Activated T-helper 2 cell treated with anti-CD3 and anti-CD28 coated beads, Interferon-gamma antibody, Interleukin-2, Interleukin-4, amounts not matched to agents 10 μg/mL and 5 μg/mL and 100 μg/mL, durations not matched to agents 14 hours and 24 hours and 36 hours (primary cell): ENCODE measurements around the gene MSH4. TPM values are rescaled to one million over a fixed set of nuclear protein-coding genes. Genes with fewer than 3 reads are reported as not detected.
"Not testable (repeated sequence)": the region's sequence is repeated elsewhere in the genome, so short reads cannot be mapped to it uniquely, and the experiment has no call there.

Experiments
- DNase-seq: peaks from one replicate; pipeline ENCODE4 v3.0.0; 2021; ENCODE audit warnings: low spot score
- H3K27ac Mint-ChIP-seq: one replicate; pipeline ENCODE4 v1.8.0; 2021; ENCODE audit warnings: mixed read lengths
- H3K27me3 Mint-ChIP-seq: one replicate; pipeline ENCODE4 v1.8.0; 2021; ENCODE audit warnings: low read depth, mixed read lengths
- H3K36me3 Mint-ChIP-seq: one replicate; pipeline ENCODE4 v1.8.0; 2021; ENCODE audit warnings: low read depth, mixed read lengths
- H3K4me1 Mint-ChIP-seq: one replicate; pipeline ENCODE4 v1.8.0; 2021; ENCODE audit warnings: low read depth, mixed read lengths
- H3K4me3 Mint-ChIP-seq: one replicate; pipeline ENCODE4 v1.8.0; 2021; ENCODE audit warnings: low read depth, mild to moderate bottlenecking, moderate library complexity, mixed read lengths
- H3K9me3 Mint-ChIP-seq: one replicate; pipeline ENCODE4 v1.8.0; 2021; ENCODE audit warnings: mixed read lengths
- intact Hi-C: fragments of 100-400 bp; cut with micrococcal nuclease; formaldehyde crosslinking; loops from one replicate; pipeline ENCODE4 v1.15.1; 2023
- total RNA-seq: library from RNA; stranded (reverse); gene quantifications from 2 replicates; pipeline ENCODE4 v1.2.3, GENCODE V29; 2022

Gene MSH4
- total RNA-seq, 1 donor from 2014 or later, result 0.62 TPM

- Mint-ChIP-seq H3K27me3 (no peaks in the 10 kb centered on the region), H3K27ac (no peak overlapping the region), H3K9me3 (no peaks in the 10 kb centered on the region), H3K4me1 (no peaks in the 10 kb centered on the region), H3K4me3 (no peak overlapping the region), H3K36me3 (no peaks in the 10 kb centered on the region)
- no peak for DNase-seq
- intact Hi-C loops, result no loop called here
Observed at GRCh38 chr1:75808921-75809320, 12.2 kb downstream of the MSH4 start.

DNA sequence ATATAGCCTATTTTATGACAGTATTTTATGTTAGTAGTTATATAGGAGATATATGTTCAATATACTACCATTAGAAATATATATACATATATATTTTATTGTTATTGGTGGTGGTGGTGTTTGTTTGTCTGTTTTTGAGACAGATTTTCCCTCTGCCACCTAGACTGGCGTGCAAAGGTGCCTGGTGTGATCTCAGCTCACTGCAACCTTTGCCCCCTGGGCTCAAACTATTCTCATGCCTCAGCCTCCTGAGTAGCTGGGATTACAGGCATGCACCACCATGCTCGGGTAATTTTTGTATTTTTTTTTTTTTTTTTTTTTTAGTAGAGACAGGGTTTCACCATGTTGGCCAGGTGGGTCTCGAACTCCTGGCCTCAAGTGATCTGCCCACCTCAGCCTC is 13.4 kb downstream of the MSH4 start:
- H3K9me3 Mint-ChIP-seq, H3K4me1 Mint-ChIP-seq, intact Hi-C loops, H3K27ac Mint-ChIP-seq, H3K27me3 Mint-ChIP-seq, H3K36me3 Mint-ChIP-seq, H3K4me3 Mint-ChIP-seq, DNase-seq: not testable (repeated sequence)

DNA sequence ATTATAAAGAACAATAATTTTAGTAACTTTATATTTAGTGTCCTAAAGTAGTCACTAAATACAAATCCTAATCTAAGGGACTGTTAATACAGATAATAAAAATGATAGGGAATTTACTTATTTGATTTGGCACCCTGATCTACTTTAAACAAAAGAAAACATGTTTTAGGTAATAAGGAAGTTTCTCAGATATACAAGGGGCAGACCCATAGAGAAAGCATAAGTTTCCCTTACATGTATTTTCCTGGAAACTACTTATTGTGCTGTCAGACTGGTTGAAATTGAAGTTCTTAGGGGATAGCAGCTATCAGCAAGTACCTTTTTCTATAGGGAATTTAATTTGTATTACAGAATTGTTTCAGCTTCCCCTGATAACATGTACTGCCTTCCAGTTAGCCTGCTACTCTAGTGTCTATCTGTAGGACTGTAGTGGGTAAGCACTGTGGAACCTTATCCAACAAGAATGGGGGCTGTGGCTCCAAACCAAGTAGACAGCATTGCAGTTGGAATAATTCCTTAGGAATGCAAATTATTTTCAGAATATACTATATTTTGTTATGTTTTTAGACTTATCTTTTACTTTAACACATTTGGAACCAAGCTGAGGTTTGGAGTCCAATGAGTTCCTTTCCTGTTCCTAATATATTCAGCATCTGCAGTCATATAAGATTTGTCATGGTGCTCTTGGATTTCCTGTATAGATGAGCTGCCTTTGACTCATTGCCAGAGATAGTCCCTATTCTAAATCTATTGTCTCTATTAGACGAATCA is 14.7 kb downstream of the MSH4 start:
- Mint-ChIP-seq H3K9me3 (no peaks in the 10 kb centered on the region), H3K36me3 (no peaks in the 10 kb centered on the region), H3K4me3 (no peak overlapping the region), H3K27me3 (no peaks in the 10 kb centered on the region), H3K27ac (no peak overlapping the region), H3K4me1 (no peaks in the 10 kb centered on the region)
- intact Hi-C loops, result no loop called here
- no peak for DNase-seq

GRCh38 chr1:75812065-75812464 is 15.4 kb downstream of the MSH4 start:
- H3K4me3 Mint-ChIP-seq, result no peak overlapping the region
- H3K27me3 Mint-ChIP-seq, result no peaks in the 10 kb centered on the region
- no peak overlapping the region for H3K27ac Mint-ChIP-seq
- no peaks in the 10 kb centered on the region for H3K4me1 Mint-ChIP-seq
- no peak for DNase-seq
- H3K36me3 Mint-ChIP-seq, result no peaks in the 10 kb centered on the region
- no peaks in the 10 kb centered on the region for H3K9me3 Mint-ChIP-seq
- intact Hi-C loops, result no loop called here

DNA sequence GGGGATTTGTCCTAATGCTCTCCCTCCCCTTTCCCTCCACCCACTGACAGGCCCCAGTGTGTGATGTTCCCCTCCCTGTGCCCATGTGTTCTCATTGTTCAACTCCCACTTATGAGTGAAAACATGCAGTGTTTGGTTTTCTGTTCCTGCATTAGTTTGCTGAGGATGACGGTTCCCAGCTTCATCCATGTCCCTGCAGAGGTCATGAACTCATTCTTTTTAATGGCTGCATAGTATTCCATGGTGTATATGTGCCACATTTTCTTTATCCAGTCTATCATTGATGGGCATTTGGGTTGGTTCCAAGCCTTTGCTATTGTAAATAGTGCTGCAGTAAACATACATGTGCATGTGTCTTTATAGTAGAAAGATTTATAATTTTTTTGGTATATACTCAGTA is 26.9 kb downstream of the MSH4 start:
- H3K27ac Mint-ChIP-seq, H3K27me3 Mint-ChIP-seq, H3K4me3 Mint-ChIP-seq, H3K36me3 Mint-ChIP-seq, intact Hi-C loops, H3K4me1 Mint-ChIP-seq, DNase-seq: not testable (repeated sequence)
- peaks cover 10% of the 10 kb centered on the region for H3K9me3 Mint-ChIP-seq

DNA sequence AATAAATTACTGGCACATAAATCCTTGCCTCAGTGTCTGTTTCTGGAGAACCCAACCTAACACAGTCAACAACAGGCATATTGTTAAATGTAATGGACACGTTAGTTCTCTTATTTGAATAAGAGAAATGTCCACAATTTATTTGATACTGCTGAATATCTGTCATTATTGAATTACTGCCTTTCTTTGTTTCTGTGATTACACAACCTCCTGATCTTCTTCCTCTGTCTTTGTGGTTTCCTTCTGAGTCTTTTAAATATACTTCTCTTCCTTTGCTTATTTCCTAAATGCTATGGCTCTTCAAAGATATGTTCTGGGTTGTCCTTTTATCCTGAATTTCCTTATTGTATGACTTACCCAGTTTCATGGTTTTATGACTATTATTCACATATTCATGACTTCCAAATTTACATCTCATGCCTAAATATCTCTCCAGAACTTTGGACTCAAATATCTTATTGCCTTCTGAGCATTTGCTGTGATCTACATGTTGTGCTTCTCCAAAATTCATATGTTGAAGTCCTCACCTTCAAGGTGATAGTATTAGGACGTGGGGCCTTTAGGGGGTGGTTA is 39.9 kb downstream of the MSH4 start:
- no peak for DNase-seq
- H3K4me3 Mint-ChIP-seq, result no peak overlapping the region
- intact Hi-C loops, result no loop called here
- H3K9me3 Mint-ChIP-seq, result peaks cover 6% of the 10 kb centered on the region
- H3K36me3 Mint-ChIP-seq, result no peaks in the 10 kb centered on the region
- no peaks in the 10 kb centered on the region for H3K27me3 Mint-ChIP-seq
- H3K27ac Mint-ChIP-seq, result no peak overlapping the region
- no peaks in the 10 kb centered on the region for H3K4me1 Mint-ChIP-seq

DNA sequence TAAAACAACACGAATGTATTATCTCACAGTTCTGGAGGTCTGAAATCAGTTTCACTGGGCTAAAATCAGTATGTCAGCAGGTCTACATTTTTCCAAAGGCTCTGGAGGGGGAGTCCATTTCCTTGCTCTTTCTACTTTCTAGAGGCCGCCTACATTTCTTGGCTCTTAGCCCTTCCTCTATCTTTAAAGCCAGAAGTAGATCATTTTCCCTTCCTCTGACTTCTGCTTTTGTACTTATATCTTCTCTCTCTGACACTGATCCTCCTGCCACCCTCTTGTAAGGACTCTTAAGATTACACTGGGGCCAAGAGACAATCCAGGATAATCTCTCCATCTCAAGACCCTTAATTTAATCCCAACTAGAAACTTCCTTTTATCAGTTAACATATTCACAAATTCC is 41.4 kb downstream of the MSH4 start:
- no peak for DNase-seq
- H3K4me1 Mint-ChIP-seq, result no peaks in the 10 kb centered on the region
- no peaks in the 10 kb centered on the region for H3K36me3 Mint-ChIP-seq
- intact Hi-C loops, result no loop called here
- no peak overlapping the region for H3K27ac Mint-ChIP-seq
- no peak overlapping the region for H3K4me3 Mint-ChIP-seq
- H3K9me3 Mint-ChIP-seq, result peaks cover 6% of the 10 kb centered on the region
- no peaks in the 10 kb centered on the region for H3K27me3 Mint-ChIP-seq

- no peaks in the 10 kb centered on the region for H3K27me3 Mint-ChIP-seq
- H3K4me3 Mint-ChIP-seq, result no peak overlapping the region
- intact Hi-C loops, result no loop called here
- no peak for DNase-seq
- H3K9me3 Mint-ChIP-seq, result no peaks in the 10 kb centered on the region
- H3K36me3 Mint-ChIP-seq, result no peaks in the 10 kb centered on the region
- H3K4me1 Mint-ChIP-seq, result no peaks in the 10 kb centered on the region
- no peak overlapping the region for H3K27ac Mint-ChIP-seq
Observed at GRCh38 chr1:75841421-75841820, 44.7 kb downstream of the MSH4 start.

DNA sequence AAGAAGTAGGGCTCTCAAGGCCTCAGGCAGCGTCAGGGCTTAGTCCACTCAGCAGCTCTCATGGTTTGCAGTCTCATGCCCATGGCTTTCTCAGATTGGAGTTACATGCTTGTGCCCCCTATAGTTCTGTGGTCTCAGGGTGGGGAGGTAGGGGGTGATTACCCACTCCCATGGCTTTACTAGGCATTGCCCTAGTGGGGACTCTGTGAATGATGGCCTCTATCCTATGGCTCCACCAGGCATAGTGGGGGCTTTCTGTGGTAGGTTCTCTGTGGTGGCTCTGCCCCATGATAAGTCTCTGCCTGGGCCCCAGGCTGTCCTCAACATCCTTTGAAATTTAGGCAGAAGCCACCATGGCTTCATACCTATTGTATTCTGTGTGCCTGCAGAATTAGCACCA is 48.9 kb downstream of the MSH4 start:
- intact Hi-C loops, result no loop called here

GRCh38 chr1:75855010-75855409 is 58.3 kb downstream of the MSH4 start:
- no peaks in the 10 kb centered on the region for H3K4me1 Mint-ChIP-seq
- H3K27ac Mint-ChIP-seq, result no peak overlapping the region
- DNase-seq, result no peak
- no peaks in the 10 kb centered on the region for H3K36me3 Mint-ChIP-seq
- intact Hi-C loops, result no loop called here
- no peak overlapping the region for H3K4me3 Mint-ChIP-seq
- H3K9me3 Mint-ChIP-seq, result no peaks in the 10 kb centered on the region
- peaks cover 1% of the 10 kb centered on the region for H3K27me3 Mint-ChIP-seq

More for the DNA sequence above, 48.9 kb downstream of the MSH4 start:
- no peak for DNase-seq
- no peak overlapping the region for H3K27ac Mint-ChIP-seq
- no peaks in the 10 kb centered on the region for H3K4me1 Mint-ChIP-seq
- H3K4me3 Mint-ChIP-seq, result no peak overlapping the region
- no peaks in the 10 kb centered on the region for H3K36me3 Mint-ChIP-seq
- no peaks in the 10 kb centered on the region for H3K9me3 Mint-ChIP-seq
- peaks cover 3% of the 10 kb centered on the region for H3K27me3 Mint-ChIP-seq

GRCh38 chr1:75855734-75856133 is 59.1 kb downstream of the MSH4 start:
- H3K27me3 Mint-ChIP-seq, result no peaks in the 10 kb centered on the region
- intact Hi-C loops, result no loop called here
- H3K36me3 Mint-ChIP-seq, result no peaks in the 10 kb centered on the region
- H3K4me1 Mint-ChIP-seq, result no peaks in the 10 kb centered on the region
- no peaks in the 10 kb centered on the region for H3K9me3 Mint-ChIP-seq
- no peak overlapping the region for H3K27ac Mint-ChIP-seq
- no peak for DNase-seq
- H3K4me3 Mint-ChIP-seq, result no peak overlapping the region

DNA sequence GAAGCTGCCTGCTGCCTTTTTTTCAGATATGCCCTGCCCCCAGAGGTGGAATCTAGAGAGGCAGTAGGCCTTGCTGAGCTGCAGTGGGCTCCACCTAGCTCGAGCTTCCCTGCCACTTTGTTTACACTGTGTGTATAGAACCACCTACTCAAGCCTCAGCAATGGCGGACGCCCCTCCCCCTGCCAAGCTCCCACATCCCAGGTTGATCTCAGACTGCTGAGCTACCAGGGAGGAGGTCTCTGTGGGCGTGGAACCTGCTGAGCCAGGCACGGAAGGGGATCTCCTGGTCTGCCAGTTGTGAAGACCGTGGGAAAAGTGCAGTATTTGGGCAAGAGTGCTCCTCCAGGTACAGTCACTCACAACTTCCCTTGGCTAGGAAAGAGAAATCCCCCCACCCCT is 65.1 kb downstream of the MSH4 start:
- H3K27me3 Mint-ChIP-seq, result no peaks in the 10 kb centered on the region
- H3K9me3 Mint-ChIP-seq, result no peaks in the 10 kb centered on the region
- intact Hi-C loops, result no loop called here
- DNase-seq, result no peak
- no peaks in the 10 kb centered on the region for H3K36me3 Mint-ChIP-seq
- H3K4me3 Mint-ChIP-seq, result no peak overlapping the region
- no peaks in the 10 kb centered on the region for H3K4me1 Mint-ChIP-seq
- H3K27ac Mint-ChIP-seq, result no peak overlapping the region

- intact Hi-C loops, result no loop called here
- H3K27ac Mint-ChIP-seq, result no peak overlapping the region
- no peaks in the 10 kb centered on the region for H3K9me3 Mint-ChIP-seq
- H3K36me3 Mint-ChIP-seq, result no peaks in the 10 kb centered on the region
- H3K4me3 Mint-ChIP-seq, result no peak overlapping the region
- no peak for DNase-seq
- no peaks in the 10 kb centered on the region for H3K27me3 Mint-ChIP-seq
- no peaks in the 10 kb centered on the region for H3K4me1 Mint-ChIP-seq
Observed at GRCh38 chr1:75870951-75871350, 74.3 kb downstream of the MSH4 start.
